ENCODE results near the gene TKTL2. TPM values are rescaled to one million over a fixed set of nuclear protein-coding genes. Genes with fewer than 3 reads are reported as not detected.

TKTL2 gene
- total RNA-seq, result not detected

GRCh38 chr4:163473576-163473975, at the start of gene TKTL2:
TKTL2 (minus strand) TSS chr4:163473754; CDS start chr4:163473734, 20 bp downstream.

GRCh38 chr4:163494360-163495241, 21.0 kb upstream of the TKTL2 start, which contains the start of gene TMA16:
TMA16 (plus strand) TSS chr4:163494690; CDS start chr4:163494802, 112 bp downstream.

Other genes with a start within 250 kb of the TKTL2 start
- gene NPY1R, start 141.2 kb downstream of the TKTL2 start, total RNA-seq, result not detected
- gene NPY5R, start 129.9 kb downstream of the TKTL2 start, total RNA-seq, result not detected
- 10 to 100 TPM; 27.4 to 28.1 TPM for gene TMA16, start 20.9 kb upstream of the TKTL2 start, total RNA-seq

All from activated naive CD4-positive, alpha-beta T cell treated with anti-CD3 and anti-CD28 coated beads, Interleukin-2, amount 10 ng/mL, durations not matched to agents 5 hours and 36 hours (primary cell).